ENCODE results near the gene IFI30.
"Not testable (repeated sequence)": the region's sequence is repeated elsewhere in the genome, so short reads cannot be mapped to it uniquely, and the experiment has no call there.

The IFI30 gene

GRCh38 chr19:18152442-18152816 lies 21.2 kb upstream of the IFI30 start:
- DNase-seq (ENCODE audit: low read depth in 1 of 2, low spot score in 1 of 2), result peak; percentile 93 to 96

- peak; percentile 98 to 100 for DNase-seq (ENCODE audit: low read depth in 1 of 2, low spot score in 1 of 2)
These were observed 20.6 kb upstream of the IFI30 start, which contains the start of gene PIK3R2 for GRCh38 chr19:18152817-18153555. Gene PIK3R2 (plus strand): TSS chr19:18153163. CDS start chr19:18155880, 2,717 bp downstream.

GRCh38 chr19:18153556-18154134 lies 20.0 kb upstream of the IFI30 start:
- no peak for DNase-seq (ENCODE audit: low read depth in 1 of 2, low spot score in 1 of 2)

GRCh38 chr19:18155095-18156087 lies 18.2 kb upstream of the IFI30 start:
- no peak for DNase-seq (ENCODE audit: low read depth in 1 of 2, low spot score in 1 of 2)

GRCh38 chr19:18156268-18156667 lies 17.3 kb upstream of the IFI30 start:
- no peak for DNase-seq (ENCODE audit: low read depth in 1 of 2, low spot score in 1 of 2)

- DNase-seq (ENCODE audit: low read depth in 1 of 2, low spot score in 1 of 2), result no peak
These were observed 16.7 kb upstream of the IFI30 start for GRCh38 chr19:18156841-18157464.

- no peak for DNase-seq (ENCODE audit: low read depth in 1 of 2, low spot score in 1 of 2)
These were observed 16.0 kb upstream of the IFI30 start for GRCh38 chr19:18157465-18158063.

GRCh38 chr19:18158467-18158866 lies 15.1 kb upstream of the IFI30 start:
- DNase-seq (ENCODE audit: low read depth in 1 of 2, low spot score in 1 of 2), result no peak

- DNase-seq (ENCODE audit: low read depth in 1 of 2, low spot score in 1 of 2), result not testable (repeated sequence)
These were observed 14.5 kb upstream of the IFI30 start for GRCh38 chr19:18159059-18159616.

GRCh38 chr19:18159810-18160209 lies 13.8 kb upstream of the IFI30 start:
- no peak for DNase-seq (ENCODE audit: low read depth in 1 of 2, low spot score in 1 of 2)

GRCh38 chr19:18160493-18160970 lies 13.1 kb upstream of the IFI30 start:
- DNase-seq (ENCODE audit: low read depth in 1 of 2, low spot score in 1 of 2), result no peak

- peak; percentile 66 to 72 for DNase-seq (ENCODE audit: low read depth in 1 of 2, low spot score in 1 of 2)
These were observed 12.5 kb upstream of the IFI30 start for GRCh38 chr19:18160971-18161635.

GRCh38 chr19:18161636-18162002 lies 12.0 kb upstream of the IFI30 start:
- DNase-seq (ENCODE audit: low read depth in 1 of 2, low spot score in 1 of 2), result no peak

- DNase-seq (ENCODE audit: low read depth in 1 of 2, low spot score in 1 of 2), result no peak
These were observed 9.5 kb upstream of the IFI30 start for GRCh38 chr19:18164072-18164471.

- no peak for DNase-seq (ENCODE audit: low read depth in 1 of 2, low spot score in 1 of 2)
These were observed 7.6 kb upstream of the IFI30 start for GRCh38 chr19:18165794-18166544.

- DNase-seq (ENCODE audit: low read depth in 1 of 2, low spot score in 1 of 2), result no peak
These were observed 6.6 kb upstream of the IFI30 start for GRCh38 chr19:18167011-18167410.

GRCh38 chr19:18167975-18168645 lies 5.5 kb upstream of the IFI30 start:
- DNase-seq (ENCODE audit: low read depth in 1 of 2, low spot score in 1 of 2), result no peak

GRCh38 chr19:18168673-18169381 lies 4.8 kb upstream of the IFI30 start:
- no peak for DNase-seq (ENCODE audit: low read depth in 1 of 2, low spot score in 1 of 2)
